Stimulated activated CD8-positive, alpha-beta memory T cell treated with anti-CD3 and anti-CD28 coated beads, Interleukin-4, amount 100 ng/mL, for 1 hour (primary cell): ENCODE data around the gene NR6A1.

Experiments
- DNase-seq, 2 donors: peaks; one replicate each; pipeline ENCODE4 v3.0.0-alpha.2; 2020; ENCODE audit warnings: low read depth in 2 of 2, low spot score in 1 of 2

NR6A1 gene

DNA sequence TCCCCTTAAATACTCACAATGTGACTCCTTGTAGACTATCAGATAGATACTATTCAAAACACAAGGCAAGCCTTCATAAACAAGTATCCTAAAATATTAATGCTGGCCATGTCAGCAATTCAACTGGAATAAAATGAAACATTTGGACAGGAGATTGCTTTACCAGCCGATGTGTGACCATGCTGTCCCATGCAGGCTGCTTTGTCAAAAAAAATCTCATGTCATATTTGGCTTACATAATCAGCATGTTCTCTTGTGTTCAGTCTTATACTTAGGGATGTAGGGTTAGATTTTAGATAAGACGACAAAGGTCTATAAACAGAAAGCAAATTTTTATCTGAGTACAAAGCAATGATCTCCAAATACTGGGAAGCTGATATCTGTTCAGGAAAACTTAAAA is 108.5 kb downstream of the NR6A1 start:
- no peak for DNase-seq

GRCh38 chr9:124661271-124661670 is 109.8 kb downstream of the NR6A1 start:
- DNase-seq = no peak

- no peak for DNase-seq
Observed at GRCh38 chr9:124660341-124660801, 110.7 kb downstream of the NR6A1 start.

- no peak for DNase-seq
Observed at GRCh38 chr9:124659099-124659659, 111.9 kb downstream of the NR6A1 start.

GRCh38 chr9:124658165-124659017 is 112.7 kb downstream of the NR6A1 start:
- DNase-seq = peak in 1 of 2 donors; percentile 3

- no peak for DNase-seq
Observed at GRCh38 chr9:124657516-124657915, 113.6 kb downstream of the NR6A1 start.

- DNase-seq = no peak
Observed at GRCh38 chr9:124654431-124654830, 116.7 kb downstream of the NR6A1 start.

GRCh38 chr9:124652615-124653393 is 118.3 kb downstream of the NR6A1 start:
- DNase-seq = no peak

DNA sequence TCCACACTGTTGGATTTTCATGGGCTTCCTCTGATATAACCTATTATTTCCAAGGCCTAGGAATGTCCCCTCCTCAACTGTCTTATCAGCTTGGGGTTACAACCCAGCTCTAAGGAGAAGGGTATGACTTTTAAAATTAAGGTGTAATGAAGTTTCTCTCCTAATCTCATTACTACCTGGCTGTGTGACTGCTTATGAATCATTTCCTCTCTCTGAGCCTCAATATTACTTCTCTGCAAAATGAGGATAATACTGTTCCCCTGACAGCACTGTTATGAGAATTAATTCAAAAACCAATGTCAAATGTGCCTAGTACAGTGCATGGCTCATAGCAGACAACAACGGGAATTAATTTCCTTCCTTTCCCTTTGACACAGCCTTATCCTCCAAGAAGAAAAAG is 118.9 kb downstream of the NR6A1 start:
- no peak for DNase-seq

DNA sequence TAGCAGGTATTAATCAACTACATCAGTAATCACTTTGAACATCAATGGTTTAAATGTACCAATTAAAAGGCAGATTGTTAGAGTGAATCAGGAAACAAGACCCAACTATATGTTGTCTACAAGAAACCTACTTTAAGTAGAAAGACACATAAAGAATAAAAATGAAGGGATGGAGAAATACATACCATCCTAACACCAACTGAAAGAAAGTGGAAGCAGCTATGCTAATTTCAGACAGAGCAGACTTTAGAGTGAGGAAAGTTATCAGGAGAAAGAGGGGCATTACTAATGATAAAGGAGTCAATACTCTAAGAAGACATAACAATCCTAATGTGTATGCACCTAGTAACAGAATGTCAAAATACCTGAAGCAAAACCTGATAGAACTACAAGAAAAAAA is 125.8 kb downstream of the NR6A1 start:
- DNase-seq = no peak

DNA sequence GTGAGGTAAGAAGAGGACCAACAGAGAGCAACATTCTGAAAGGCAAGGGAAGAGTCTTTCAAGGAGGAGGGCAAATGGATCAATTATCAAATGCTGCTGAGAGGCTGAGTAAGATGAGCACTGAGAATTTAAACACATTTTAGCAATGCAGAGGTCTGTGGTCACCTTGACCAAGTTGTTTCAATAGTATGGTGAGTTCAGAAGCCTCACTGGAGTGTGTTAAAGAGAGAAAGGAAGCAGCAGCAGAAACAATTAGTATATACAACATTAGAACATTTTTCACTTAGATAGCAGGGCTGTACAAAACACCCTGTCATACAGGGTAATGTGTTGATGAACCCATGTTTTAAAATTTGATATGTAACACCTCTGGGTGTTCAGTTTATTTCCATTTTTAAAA is 131.5 kb downstream of the NR6A1 start:
- DNase-seq = no peak

- no peak for DNase-seq
Observed at GRCh38 chr9:124635285-124635684, 135.8 kb downstream of the NR6A1 start.

- DNase-seq = no peak
Observed at GRCh38 chr9:124632077-124632621, 139.0 kb downstream of the NR6A1 start.

DNA sequence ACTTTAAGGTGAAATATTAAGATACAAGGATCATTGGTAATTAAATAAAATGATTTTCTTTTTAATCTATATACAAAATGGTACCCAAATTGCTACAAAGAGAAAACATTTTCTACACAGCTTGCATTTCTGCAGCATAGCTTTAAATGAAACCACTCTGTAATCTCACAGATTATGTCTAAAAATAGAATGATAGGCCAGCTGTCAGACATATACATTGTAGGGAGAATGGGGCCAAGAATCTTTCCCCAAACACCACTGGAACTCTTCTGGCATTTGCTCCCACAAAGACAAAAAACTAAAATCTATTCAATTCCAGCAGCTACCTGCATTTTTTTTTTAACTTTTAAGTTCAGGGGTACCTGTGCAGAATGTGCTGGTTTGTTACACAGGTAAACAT is 139.8 kb downstream of the NR6A1 start:
- no peak for DNase-seq

DNA sequence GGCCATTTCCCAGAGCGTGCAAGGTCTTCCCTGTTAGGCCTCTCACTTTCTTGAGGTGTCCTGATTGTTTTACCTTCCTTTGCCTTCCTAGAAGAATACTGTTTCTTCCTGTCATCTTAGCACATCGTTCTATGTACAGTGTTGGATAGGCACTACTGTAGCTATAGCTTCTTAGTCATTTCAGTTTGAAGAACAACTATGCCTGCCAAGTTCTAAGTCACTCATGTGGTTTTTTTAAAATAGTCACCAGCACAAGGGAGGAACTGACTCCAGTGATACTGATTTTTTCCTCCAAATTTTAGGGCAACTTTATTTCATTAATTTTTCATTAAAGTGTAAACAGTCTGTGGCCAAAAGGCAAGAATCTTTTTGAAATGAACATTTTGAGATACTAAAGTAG is 141.5 kb downstream of the NR6A1 start:
- no peak for DNase-seq

DNA sequence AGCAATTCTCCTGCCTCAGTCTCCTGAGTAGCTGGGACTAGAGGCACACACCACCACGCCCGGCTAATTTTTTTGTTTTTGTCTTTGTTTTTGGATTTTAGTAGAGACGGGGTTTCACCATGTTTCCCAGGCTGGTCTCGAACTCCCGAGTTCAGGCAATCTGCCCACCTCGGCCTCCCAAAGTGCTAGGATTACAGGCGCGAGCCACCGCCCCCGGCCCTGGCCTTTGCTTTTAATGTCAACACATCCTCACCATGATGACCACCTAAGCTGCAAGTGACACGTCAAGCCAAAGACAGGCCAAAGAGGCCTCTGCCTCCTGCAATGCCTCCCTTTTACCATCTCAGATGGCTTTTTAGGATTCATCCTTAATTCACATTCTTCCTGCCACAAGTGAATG is 142.4 kb downstream of the NR6A1 start:
- DNase-seq = no peak

DNA sequence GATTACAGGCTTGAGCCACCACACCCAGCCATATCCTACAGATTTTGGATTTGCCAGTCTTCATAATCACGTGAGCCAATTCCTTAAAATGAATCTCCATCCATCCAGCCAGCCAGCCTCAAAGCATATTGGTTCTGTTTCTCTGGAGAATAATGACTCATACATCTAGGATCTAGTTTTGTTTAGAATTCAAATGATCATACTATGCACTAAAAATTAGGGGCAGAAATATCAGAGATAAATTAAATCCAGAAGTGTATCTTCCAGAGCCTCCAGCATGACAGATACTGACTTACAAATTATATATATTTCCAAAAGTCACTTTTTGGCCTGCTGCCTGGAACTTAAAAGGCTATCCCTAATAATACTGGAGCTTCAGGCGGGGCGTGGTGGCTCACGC is 144.8 kb downstream of the NR6A1 start:
- no peak for DNase-seq

DNA sequence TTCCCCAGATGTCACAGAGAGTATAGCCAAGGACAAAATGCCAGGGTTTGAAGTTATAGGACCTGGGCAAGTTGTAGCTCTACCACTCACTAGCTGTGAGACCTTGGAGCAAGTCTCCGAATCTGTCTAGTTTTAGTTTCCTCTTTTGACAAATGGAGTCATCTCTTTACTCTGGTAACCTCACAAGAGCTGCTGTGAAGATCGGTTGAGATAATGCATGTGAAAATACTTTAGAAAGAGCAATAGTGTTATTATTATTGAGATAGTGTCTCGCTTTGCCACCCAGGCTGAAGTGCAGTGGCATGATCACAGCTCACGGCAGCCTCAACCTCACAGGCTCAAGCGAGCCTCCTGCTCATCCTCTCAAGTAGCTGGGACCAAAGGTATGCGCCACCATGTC is 146.0 kb downstream of the NR6A1 start:
- DNase-seq = no peak

- no peak for DNase-seq
Observed at GRCh38 chr9:124624735-124624992, 146.4 kb downstream of the NR6A1 start.

DNA sequence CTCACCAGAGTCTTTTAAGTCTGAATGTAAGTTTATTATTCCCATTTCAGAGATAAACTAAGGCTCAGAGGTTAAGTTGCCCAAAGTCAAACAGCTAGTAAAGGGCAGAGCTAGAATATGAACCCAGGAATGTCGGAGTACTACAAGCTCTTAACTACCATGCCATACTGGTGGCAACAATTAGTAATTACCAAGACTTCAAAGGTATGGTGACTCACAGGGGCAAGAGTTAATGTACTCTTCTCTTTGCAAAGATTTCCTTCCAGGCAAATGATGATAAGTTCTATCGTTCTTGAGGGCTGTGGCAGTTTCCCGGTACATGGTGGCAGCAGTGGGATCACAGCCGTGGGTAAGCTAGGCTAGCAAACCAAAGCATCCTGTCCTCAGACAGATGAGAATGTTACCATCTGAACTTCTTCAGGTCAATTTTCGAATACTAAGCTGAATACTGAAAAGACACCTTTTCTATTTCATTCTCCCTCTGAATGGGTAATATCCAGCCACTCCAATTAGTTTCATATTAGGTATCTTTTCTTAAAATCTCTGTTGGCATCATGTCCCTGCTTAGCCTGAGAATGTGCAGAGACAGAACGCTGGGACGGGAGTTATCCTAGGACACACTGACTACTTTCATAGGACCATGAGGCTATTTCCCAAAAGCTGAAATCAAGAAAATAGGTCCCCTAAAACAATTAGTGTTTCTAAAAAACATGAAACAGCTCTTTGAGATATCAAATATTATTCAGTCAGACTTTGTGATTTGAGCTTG is 147.0 kb downstream of the NR6A1 start:
- no peak for DNase-seq

GRCh38 chr9:124622882-124623281 is 148.2 kb downstream of the NR6A1 start:
- DNase-seq = no peak
